Measurements from ENCODE around the gene TBC1D22A.
"Not testable (repeated sequence)": the region's sequence is repeated elsewhere in the genome, so short reads cannot be mapped to it uniquely, and the experiment has no call there.

Gene TBC1D22A

GRCh38 chr22:46813816-46814597 is 51.6 kb downstream of the TBC1D22A start:
- DNase-seq (ENCODE audit: low spot score): no peak

GRCh38 chr22:46815132-46815531 is 52.7 kb downstream of the TBC1D22A start:
- DNase-seq (ENCODE audit: low spot score): no peak

GRCh38 chr22:46815559-46815895 is 53.1 kb downstream of the TBC1D22A start:
- no peak for DNase-seq (ENCODE audit: low spot score)

- DNase-seq (ENCODE audit: low spot score): no peak
Observed at GRCh38 chr22:46815896-46816731, 53.7 kb downstream of the TBC1D22A start.

GRCh38 chr22:46817390-46817789 is 54.9 kb downstream of the TBC1D22A start:
- DNase-seq (ENCODE audit: low spot score): not testable (repeated sequence)

GRCh38 chr22:46823248-46823647 is 60.8 kb downstream of the TBC1D22A start:
- DNase-seq (ENCODE audit: low spot score): no peak

- no peak for DNase-seq (ENCODE audit: low spot score)
Observed at GRCh38 chr22:46823654-46824053, 61.2 kb downstream of the TBC1D22A start.

- no peak for DNase-seq (ENCODE audit: low spot score)
Observed at GRCh38 chr22:46824344-46824909, 62.0 kb downstream of the TBC1D22A start.

- no peak for DNase-seq (ENCODE audit: low spot score)
Observed at GRCh38 chr22:46824980-46825544, 62.6 kb downstream of the TBC1D22A start.

GRCh38 chr22:46826438-46827135 is 64.1 kb downstream of the TBC1D22A start:
- no peak for DNase-seq (ENCODE audit: low spot score)

- no peak for DNase-seq (ENCODE audit: low spot score)
Observed at GRCh38 chr22:46827136-46827780, 64.8 kb downstream of the TBC1D22A start.

- DNase-seq (ENCODE audit: low spot score): no peak
Observed at GRCh38 chr22:46827781-46828180, 65.3 kb downstream of the TBC1D22A start.

GRCh38 chr22:46828323-46828900 is 66.0 kb downstream of the TBC1D22A start:
- no peak for DNase-seq (ENCODE audit: low spot score)

GRCh38 chr22:46829117-46829891 is 66.9 kb downstream of the TBC1D22A start:
- DNase-seq (ENCODE audit: low spot score): no peak

- DNase-seq (ENCODE audit: low spot score): no peak
Observed at GRCh38 chr22:46829941-46830715, 67.7 kb downstream of the TBC1D22A start.

GRCh38 chr22:46830841-46831240 is 68.4 kb downstream of the TBC1D22A start:
- DNase-seq (ENCODE audit: low spot score): no peak

- DNase-seq (ENCODE audit: low spot score): no peak
Observed at GRCh38 chr22:46833228-46833627, 70.8 kb downstream of the TBC1D22A start.

GRCh38 chr22:46834021-46834737 is 71.7 kb downstream of the TBC1D22A start:
- DNase-seq (ENCODE audit: low spot score): no peak

- no peak for DNase-seq (ENCODE audit: low spot score)
Observed at GRCh38 chr22:46835288-46835687, 72.8 kb downstream of the TBC1D22A start.

All from activated CD4-positive, alpha-beta T cell treated with anti-CD3 and anti-CD28 coated beads, Interleukin-2, Interleukin-4, amounts not matched to agents 100 ng/mL and 50 ng/mL, durations not matched to agents 16 hours and 8 hours (primary cell).